Adipose tissue (tissue), 3 donors: ENCODE data around the gene AFP. TPM values are rescaled to one million over a fixed set of nuclear protein-coding genes. Genes with fewer than 3 reads are reported as not detected.
"Not testable (repeated sequence)": the region's sequence is repeated elsewhere in the genome, so short reads cannot be mapped to it uniquely, and the experiment has no call there.

ENCODE experiments used
- H3K27ac ChIP-seq: one replicate; pipeline ENCODE4 v1.5.1; 2013; ENCODE audit warnings: low read depth, low read length
- WGBS, 3 donors: extraction: QIAGEN DNeasy Blood & Tissue Kit; methylation state at CpG; one replicate each; pipeline ENCODE4 v1.1.7; 2013; 5-methylcytosine and 5-hydroxymethylcytosine counted together
- polyA plus RNA-seq, 3 donors: library from polyadenylated mRNA; stranded (reverse); fragments of 200-250 nt; gene quantifications; one replicate each; pipeline ENCODE4 v1.2.3, GENCODE V29; 2013
- donor health status: healthy with polysubstance abuse.
- donor health status: Bipolar disorder and iron deficiency.
- donor health status: healthy.

The AFP gene
- not detected for polyA plus RNA-seq

DNA sequence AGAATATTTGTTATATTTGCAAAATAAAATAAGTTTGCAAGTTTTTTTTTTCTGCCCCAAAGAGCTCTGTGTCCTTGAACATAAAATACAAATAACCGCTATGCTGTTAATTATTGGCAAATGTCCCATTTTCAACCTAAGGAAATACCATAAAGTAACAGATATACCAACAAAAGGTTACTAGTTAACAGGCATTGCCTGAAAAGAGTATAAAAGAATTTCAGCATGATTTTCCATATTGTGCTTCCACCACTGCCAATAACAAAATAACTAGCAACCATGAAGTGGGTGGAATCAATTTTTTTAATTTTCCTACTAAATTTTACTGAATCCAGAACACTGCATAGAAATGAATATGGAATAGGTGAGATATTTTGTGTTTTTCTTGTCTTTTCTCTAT lies at the start of gene AFP:
AFP (plus strand) TSS at position 238 of the 400 bp plus-strand sequence; CDS start at position 280, 42 bp downstream.
- 78 to 85% (median 85%) methylated on average over 1 of the region's 1 CpG for WGBS, 3 donors
- H3K27ac ChIP-seq = no peak within 1 kb of the TSS

- no peak overlapping the region for H3K27ac ChIP-seq
Measured at GRCh38 chr4:73387552-73387951, 48.5 kb upstream of the AFP start.

DNA sequence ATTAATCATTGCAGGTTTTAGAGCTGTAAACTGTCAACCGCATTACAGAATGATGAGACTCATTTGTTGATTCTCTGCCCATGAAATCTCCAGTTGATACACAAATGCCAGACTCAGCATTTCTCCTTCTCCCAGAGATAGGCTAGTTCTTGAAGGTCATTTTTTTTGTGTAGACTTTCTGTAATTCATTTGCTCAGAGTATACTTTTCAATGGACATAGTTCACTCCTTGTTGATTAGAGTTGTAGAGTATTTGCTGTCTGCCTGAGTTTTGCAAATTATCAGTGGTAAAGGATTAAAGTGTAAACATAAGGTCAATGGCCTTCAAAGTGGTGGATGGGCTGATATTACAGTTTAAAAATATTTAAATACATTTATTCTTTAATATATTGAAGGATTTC lies 47.1 kb upstream of the AFP start:
- 60 to 81% (median 80%) methylated on average over 1 of the region's 1 CpG for WGBS, 3 donors
- no peak overlapping the region for H3K27ac ChIP-seq

DNA sequence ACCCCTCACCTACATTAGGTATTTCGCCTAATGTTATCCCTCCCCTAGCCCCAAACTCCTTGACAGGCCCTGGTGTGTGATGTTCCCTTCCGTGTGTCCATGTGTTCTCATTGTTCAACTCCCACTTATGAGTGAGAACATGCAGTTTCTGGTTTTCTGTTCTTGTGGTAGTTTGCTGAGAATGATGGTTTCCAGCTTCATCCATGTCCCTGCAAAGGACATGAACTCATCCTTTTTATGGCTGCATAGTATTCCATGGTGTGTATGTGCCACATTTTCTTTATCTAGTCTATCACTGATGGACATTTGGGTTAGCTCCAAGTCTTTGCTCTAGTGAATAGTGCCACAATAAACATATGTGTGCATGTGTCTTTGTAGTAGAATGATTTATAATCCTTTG lies 46.4 kb upstream of the AFP start:
- 93 to 96% (median 95%) methylated on average over 2 of the region's 2 CpGs for WGBS, 3 donors
- not testable (repeated sequence) for H3K27ac ChIP-seq

GRCh38 chr4:73391774-73392173 lies 44.2 kb upstream of the AFP start:
- no peak overlapping the region for H3K27ac ChIP-seq

DNA sequence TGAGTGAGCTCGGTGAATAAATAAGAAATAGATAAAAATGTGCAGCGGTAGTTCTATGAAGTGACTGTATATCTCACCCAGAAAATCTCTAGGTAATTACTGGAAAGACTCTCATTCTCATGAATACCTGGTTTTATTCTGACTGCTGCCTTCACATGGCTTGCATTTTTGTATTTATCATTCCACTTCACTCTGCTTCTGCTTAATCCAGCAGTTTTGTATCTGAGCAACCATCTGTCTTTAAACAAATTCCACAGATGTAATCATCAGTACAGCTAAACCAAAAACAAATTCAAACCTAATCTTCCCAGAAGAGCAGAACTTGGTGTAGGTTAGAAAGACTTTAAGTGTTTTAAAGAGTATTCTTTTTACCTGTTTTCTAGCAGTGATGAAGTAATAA lies 43.1 kb upstream of the AFP start:
- 27 to 92% (median 92%) methylated on average over 2 of the region's 2 CpGs for WGBS, 3 donors
- no peak overlapping the region for H3K27ac ChIP-seq

DNA sequence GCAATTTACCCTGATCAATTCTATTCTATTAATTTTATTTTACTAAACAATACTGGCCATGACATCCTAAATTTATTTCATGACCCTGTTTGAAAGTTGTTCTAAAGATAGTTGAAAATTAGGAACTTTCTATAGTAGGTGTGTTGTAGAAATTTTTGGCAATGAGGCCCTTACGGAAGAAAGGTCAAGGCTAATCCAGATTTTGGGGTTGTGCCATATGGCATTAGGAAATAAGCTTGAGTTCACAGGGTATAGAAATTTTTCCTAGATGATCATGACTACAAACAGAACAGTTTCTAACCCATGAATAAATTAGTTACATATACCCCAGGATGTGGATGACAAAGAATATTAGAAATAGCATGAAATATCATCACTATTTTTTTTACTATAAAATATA lies 39.7 kb upstream of the AFP start:
- 63 to 94% (median 86%) methylated on average over 1 of the region's 1 CpG for WGBS, 3 donors
- H3K27ac ChIP-seq = no peak overlapping the region

- 80 to 84% (median 84%) methylated on average over 5 of the region's 5 CpGs for WGBS, 3 donors
- H3K27ac ChIP-seq = no peak overlapping the region
Measured at GRCh38 chr4:73396993-73397972, 38.7 kb upstream of the AFP start.

DNA sequence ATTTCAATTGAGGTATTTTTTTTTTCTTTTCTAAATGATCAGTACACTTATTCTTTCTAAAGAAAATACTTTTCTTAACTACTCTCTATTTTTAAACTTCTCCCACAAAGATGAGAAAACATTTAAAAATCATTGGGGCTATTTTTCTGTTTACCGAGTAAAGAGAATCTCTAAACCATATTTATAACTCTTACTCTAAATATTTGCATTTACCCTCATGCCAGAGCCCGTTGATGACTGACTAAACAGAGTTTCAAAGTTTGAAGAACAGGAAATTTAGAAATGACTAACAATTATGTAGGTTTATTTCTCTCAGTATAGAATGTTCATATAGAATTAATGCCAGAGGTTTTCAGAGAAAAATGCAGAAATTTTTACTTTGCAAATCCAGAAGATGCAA lies 34.6 kb upstream of the AFP start:
- H3K27ac ChIP-seq = no peak overlapping the region
- WGBS, 3 donors = 41 to 76% (median 71%) methylated on average over 2 of the region's 2 CpGs

DNA sequence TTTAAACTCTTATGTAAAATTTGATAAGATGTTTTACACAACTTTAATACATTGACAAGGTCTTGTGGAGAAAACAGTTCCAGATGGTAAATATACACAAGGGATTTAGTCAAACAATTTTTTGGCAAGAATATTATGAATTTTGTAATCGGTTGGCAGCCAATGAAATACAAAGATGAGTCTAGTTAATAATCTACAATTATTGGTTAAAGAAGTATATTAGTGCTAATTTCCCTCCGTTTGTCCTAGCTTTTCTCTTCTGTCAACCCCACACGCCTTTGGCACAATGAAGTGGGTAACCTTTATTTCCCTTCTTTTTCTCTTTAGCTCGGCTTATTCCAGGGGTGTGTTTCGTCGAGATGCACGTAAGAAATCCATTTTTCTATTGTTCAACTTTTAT lies 32.0 kb upstream of the AFP start, which contains the start of gene ALB:
ALB (plus strand) TSS at position 246 of the 400 bp plus-strand sequence; CDS start at position 287, 41 bp downstream.
- H3K27ac ChIP-seq = no peak within 1 kb of the TSS
- WGBS, 3 donors = 29 to 86% (median 82%) methylated on average over 7 of the region's 7 CpGs

- H3K27ac ChIP-seq = no peak overlapping the region
- 42 to 97% (median 89%) methylated on average over 1 of the region's 1 CpG for WGBS, 3 donors
Measured at GRCh38 chr4:73404457-73404856, 31.6 kb upstream of the AFP start.

DNA sequence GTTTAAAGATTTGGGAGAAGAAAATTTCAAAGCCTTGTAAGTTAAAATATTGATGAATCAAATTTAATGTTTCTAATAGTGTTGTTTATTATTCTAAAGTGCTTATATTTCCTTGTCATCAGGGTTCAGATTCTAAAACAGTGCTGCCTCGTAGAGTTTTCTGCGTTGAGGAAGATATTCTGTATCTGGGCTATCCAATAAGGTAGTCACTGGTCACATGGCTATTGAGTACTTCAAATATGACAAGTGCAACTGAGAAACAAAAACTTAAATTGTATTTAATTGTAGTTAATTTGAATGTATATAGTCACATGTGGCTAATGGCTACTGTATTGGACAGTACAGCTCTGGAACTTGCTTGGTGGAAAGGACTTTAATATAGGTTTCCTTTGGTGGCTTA lies 30.9 kb upstream of the AFP start:
- no peak overlapping the region for H3K27ac ChIP-seq
- 49 to 97% (median 93%) methylated on average over 2 of the region's 2 CpGs for WGBS, 3 donors

DNA sequence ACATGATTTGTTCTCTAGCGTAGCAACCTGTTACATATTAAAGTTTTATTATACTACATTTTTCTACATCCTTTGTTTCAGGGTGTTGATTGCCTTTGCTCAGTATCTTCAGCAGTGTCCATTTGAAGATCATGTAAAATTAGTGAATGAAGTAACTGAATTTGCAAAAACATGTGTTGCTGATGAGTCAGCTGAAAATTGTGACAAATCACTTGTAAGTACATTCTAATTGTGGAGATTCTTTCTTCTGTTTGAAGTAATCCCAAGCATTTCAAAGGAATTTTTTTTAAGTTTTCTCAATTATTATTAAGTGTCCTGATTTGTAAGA lies 29.5 kb upstream of the AFP start:
- no peak overlapping the region for H3K27ac ChIP-seq
- WGBS, 3 donors = 97% methylated on average over 1 of the region's 1 CpG

GRCh38 chr4:73407227-73407673 lies 28.8 kb upstream of the AFP start:
- 91 to 94% (median 93%) methylated on average over 2 of the region's 2 CpGs for WGBS, 3 donors

GRCh38 chr4:73408181-73408867 lies 27.7 kb upstream of the AFP start:
- 70 to 78% (median 73%) methylated on average over 4 of the region's 4 CpGs for WGBS, 3 donors
- no peak overlapping the region for H3K27ac ChIP-seq

More at GRCh38 chr4:73407227-73407673, 28.8 kb upstream of the AFP start:
- H3K27ac ChIP-seq = no peak overlapping the region

DNA sequence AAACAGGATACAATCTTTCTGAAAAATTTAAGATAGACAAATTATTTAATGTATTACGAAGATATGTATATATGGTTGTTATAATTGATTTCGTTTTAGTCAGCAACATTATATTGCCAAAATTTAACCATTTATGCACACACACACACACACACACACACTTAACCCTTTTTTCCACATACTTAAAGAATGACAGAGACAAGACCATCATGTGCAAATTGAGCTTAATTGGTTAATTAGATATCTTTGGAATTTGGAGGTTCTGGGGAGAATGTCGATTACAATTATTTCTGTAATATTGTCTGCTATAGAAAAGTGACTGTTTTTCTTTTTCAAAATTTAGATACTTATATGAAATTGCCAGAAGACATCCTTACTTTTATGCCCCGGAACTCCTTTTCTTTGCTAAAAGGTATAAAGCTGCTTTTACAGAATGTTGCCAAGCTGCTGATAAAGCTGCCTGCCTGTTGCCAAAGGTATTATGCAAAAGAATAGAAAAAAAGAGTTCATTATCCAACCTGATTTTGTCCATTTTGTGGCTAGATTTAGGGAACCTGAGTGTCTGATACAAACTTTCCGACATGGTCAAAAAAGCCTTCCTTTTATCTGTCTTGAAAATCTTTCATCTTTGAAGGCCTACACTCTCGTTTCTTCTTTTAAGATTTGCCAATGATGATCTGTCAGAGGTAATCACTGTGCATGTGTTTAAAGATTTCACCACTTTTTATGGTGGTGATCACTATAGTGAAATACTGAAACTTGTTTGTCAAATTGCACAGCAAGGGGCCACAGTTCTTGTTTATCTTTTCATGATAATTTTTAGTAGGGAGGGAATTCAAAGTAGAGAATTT lies 26.8 kb upstream of the AFP start:
- no peak overlapping the region for H3K27ac ChIP-seq
- 57 to 80% (median 77%) methylated on average over 6 of the region's 6 CpGs for WGBS, 3 donors

DNA sequence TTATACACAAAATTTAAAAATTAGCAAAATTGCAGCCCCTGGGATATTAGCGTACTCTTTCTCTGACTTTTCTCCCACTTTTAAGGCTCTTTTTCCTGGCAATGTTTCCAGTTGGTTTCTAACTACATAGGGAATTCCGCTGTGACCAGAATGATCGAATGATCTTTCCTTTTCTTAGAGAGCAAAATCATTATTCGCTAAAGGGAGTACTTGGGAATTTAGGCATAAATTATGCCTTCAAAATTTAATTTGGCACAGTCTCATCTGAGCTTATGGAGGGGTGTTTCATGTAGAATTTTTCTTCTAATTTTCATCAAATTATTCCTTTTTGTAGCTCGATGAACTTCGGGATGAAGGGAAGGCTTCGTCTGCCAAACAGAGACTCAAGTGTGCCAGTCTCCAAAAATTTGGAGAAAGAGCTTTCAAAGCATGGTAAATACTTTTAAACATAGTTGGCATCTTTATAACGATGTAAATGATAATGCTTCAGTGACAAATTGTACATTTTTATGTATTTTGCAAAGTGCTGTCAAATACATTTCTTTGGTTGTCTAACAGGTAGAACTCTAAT lies 26.0 kb upstream of the AFP start:
- WGBS, 3 donors = 79 to 90% (median 82%) methylated on average over 8 of the region's 8 CpGs
- no peak overlapping the region for H3K27ac ChIP-seq

DNA sequence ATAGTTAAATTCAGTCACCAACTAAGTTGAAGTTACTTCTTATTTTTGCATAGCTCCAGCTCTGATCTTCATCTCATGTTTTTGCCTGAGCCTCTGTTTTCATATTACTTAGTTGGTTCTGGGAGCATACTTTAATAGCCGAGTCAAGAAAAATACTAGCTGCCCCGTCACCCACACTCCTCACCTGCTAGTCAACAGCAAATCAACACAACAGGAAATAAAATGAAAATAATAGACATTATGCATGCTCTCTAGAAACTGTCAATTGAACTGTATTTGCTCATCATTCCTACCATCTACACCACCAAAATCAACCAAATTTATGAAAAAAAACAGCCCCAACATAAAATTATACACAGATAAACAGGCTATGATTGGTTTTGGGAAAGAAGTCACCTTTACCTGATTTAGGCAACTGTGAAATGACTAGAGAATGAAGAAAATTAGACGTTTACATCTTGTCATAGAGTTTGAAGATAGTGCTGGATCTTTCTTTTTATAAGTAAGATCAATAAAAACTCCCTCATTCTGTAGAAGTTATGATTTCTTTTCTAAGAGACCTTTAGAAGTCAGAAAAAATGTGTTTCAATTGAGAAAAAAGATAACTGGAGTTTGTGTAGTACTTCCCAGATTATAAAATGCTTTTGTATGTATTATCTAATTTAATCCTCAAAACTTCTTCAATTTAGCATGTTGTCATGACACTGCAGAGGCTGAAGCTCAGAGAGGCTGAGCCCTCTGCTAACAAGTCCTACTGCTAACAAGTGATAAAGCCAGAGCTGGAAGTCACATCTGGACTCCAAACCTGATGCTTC lies 24.9 kb upstream of the AFP start:
- 78 to 84% (median 81%) methylated on average over 3 of the region's 3 CpGs for WGBS, 3 donors
- H3K27ac ChIP-seq = no peak overlapping the region
